Adipocyte (in vitro differentiated cells): ENCODE data around the gene CFAP74.
A peak's percentile ranks its signal among the peaks of the same experiment; 100 is the strongest.

Source experiments
- DNase-seq: peaks from one replicate; pipeline ENCODE4 v3.0.0-alpha.2; 2015; ENCODE audit warnings: low read depth
- H3K27me3 ChIP-seq: replicated peaks from 2 replicates; pipeline ENCODE4 v1.7.0; 2013; ENCODE audit warnings: mild to moderate bottlenecking, low read length, moderate library complexity; ENCODE audit not compliant: control insufficient read depth, insufficient read depth
- H3K36me3 ChIP-seq: 2 replicates; pipeline ENCODE4 v1.7.0; 2013; ENCODE audit warnings: low read length, mild to moderate bottlenecking, moderate library complexity; ENCODE audit not compliant: control insufficient read depth, insufficient read depth, severe bottlenecking
- H3K4me1 ChIP-seq: 2 replicates; pipeline ENCODE4 v1.7.0; 2013; ENCODE audit warnings: mild to moderate bottlenecking, low read length, moderate library complexity; ENCODE audit not compliant: control insufficient read depth, insufficient read depth
- H3K4me3 ChIP-seq: 2 replicates; pipeline ENCODE4 v1.7.0; 2013; ENCODE audit warnings: mild to moderate bottlenecking, low read length, moderate library complexity
- H3K9ac ChIP-seq: 2 replicates; pipeline ENCODE4 v1.7.0; 2013; ENCODE audit warnings: mild to moderate bottlenecking, low read length, moderate library complexity
- H3K9me3 ChIP-seq: 2 replicates; pipeline ENCODE4 v1.7.0; 2013; ENCODE audit warnings: mild to moderate bottlenecking, low read length, moderate library complexity; ENCODE audit not compliant: control insufficient read depth

The CFAP74 gene

DNA sequence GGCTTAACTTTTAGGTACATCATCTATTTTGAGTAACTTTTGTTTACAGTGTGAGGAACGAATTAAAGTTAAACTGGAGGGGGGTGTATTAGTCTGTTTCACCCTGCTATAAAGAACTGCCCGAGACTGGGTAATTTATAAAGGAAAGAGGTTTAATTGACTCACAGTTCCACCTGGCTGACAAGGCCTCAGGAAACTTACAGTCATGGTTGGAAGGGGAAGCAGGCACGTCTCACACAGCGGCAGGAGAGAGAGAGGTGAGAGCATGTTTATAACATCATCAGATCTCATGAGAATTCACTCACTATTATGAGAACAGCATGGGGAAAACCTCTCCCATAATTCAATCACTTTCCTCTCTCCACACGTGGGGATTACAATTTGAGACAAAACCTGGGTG, 52.6 kb downstream of the CFAP74 start:
- no peaks in the 10 kb centered on the region for H3K36me3 ChIP-seq
- no peak overlapping the region for H3K9ac ChIP-seq
- H3K4me1 ChIP-seq, result peaks cover 9% of the 10 kb centered on the region
- H3K9me3 ChIP-seq, result no peaks in the 10 kb centered on the region
- DNase-seq, result no peak
- H3K4me3 ChIP-seq, result no peak overlapping the region
- peaks cover 41% of the 10 kb centered on the region for H3K27me3 ChIP-seq

- H3K4me1 ChIP-seq, result peaks cover 9% of the 10 kb centered on the region
- H3K36me3 ChIP-seq, result no peaks in the 10 kb centered on the region
- DNase-seq, result no peak
- peaks cover 43% of the 10 kb centered on the region for H3K27me3 ChIP-seq
- H3K9me3 ChIP-seq, result no peaks in the 10 kb centered on the region
- H3K9ac ChIP-seq, result no peak overlapping the region
- H3K4me3 ChIP-seq, result no peak overlapping the region
Observed at GRCh38 chr1:1948783-1949182, 54.8 kb downstream of the CFAP74 start.

- H3K36me3 ChIP-seq, result no peaks in the 10 kb centered on the region
- H3K4me3 ChIP-seq, result no peak overlapping the region
- H3K4me1 ChIP-seq, result peaks cover 9% of the 10 kb centered on the region
- H3K9me3 ChIP-seq, result no peaks in the 10 kb centered on the region
- DNase-seq, result no peak
- peaks cover 55% of the 10 kb centered on the region for H3K27me3 ChIP-seq
- no peak overlapping the region for H3K9ac ChIP-seq
Observed at GRCh38 chr1:1947493-1947892, 56.1 kb downstream of the CFAP74 start.

- Histone ChIP-seq H3K27me3 (peaks cover 57% of the 10 kb centered on the region), H3K4me1 (peaks cover 9% of the 10 kb centered on the region)
Observed at GRCh38 chr1:1946540-1946939, 57.0 kb downstream of the CFAP74 start.

GRCh38 chr1:1945782-1946393, 57.7 kb downstream of the CFAP74 start:
- Histone ChIP-seq H3K4me1 (peaks cover 9% of the 10 kb centered on the region), H3K27me3 (peaks cover 50% of the 10 kb centered on the region), H3K36me3 (no peaks in the 10 kb centered on the region), H3K9me3 (no peaks in the 10 kb centered on the region), H3K9ac (no peak overlapping the region), H3K4me3 (no peak overlapping the region)
- no peak for DNase-seq

More at GRCh38 chr1:1946540-1946939, 57.0 kb downstream of the CFAP74 start:
- H3K4me3 ChIP-seq, result no peak overlapping the region
- no peak for DNase-seq
- H3K36me3 ChIP-seq, result no peaks in the 10 kb centered on the region
- H3K9ac ChIP-seq, result no peak overlapping the region
- H3K9me3 ChIP-seq, result no peaks in the 10 kb centered on the region

- Histone ChIP-seq H3K9ac (no peak overlapping the region), H3K27me3 (peaks cover 53% of the 10 kb centered on the region), H3K4me1 (peaks cover 9% of the 10 kb centered on the region), H3K36me3 (no peaks in the 10 kb centered on the region), H3K9me3 (no peaks in the 10 kb centered on the region), H3K4me3 (no peak overlapping the region)
- peak; percentile 68 for DNase-seq
Observed at GRCh38 chr1:1943834-1944570, 59.6 kb downstream of the CFAP74 start.

DNA sequence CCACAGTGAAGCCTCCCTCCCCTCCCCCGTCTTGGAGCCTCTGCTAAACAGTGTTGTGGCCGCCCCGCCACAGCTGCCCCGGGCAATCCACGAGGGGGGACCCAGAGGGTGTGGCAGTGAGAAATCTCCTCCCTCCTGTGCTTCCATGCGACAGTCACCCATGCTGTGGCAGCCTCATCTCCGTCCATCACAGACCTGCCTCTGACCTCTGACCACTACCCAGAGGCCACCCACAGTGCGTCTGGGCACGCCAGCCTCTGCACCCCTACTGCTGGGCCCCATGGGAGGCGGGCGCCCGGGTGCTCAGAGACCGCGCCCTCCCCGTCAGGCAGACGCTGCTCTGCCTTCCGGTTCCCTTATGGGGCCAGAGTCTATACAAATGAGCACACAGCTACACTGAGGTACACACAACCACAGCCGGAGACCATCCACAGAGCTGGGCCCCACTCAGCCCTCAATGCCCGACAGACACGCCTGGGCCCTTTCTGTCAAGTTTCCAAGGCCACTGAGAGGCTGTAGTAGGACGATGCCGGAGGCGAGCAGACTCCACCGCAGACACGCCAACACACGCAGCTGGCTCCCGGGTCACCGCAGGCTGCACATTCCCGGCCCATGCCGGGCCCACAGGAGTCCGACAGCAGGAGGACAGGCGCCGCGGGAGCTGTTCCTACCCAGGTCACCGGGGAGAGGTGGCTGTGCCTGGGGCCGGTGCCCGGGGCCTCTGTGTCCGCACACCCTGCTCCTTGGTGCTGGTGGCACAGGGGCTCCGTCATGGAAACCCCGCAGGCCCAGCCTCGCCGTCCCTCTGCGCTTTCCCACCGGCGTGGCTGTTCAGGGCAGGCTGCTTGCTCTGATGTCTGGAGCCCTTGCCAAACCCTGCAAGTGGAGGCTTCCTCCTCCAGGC, 60.6 kb downstream of the CFAP74 start:
- H3K9ac ChIP-seq, result no peak overlapping the region
- no peak for DNase-seq

GRCh38 chr1:1941868-1942752, 61.5 kb downstream of the CFAP74 start:
- no peaks in the 10 kb centered on the region for H3K9me3 ChIP-seq
- no peak overlapping the region for H3K4me3 ChIP-seq
- H3K36me3 ChIP-seq, result no peaks in the 10 kb centered on the region
- peaks cover 9% of the 10 kb centered on the region for H3K4me1 ChIP-seq
- no peak overlapping the region for H3K9ac ChIP-seq
- DNase-seq, result no peak
- H3K27me3 ChIP-seq, result peaks cover 58% of the 10 kb centered on the region

More for the DNA sequence above, 60.6 kb downstream of the CFAP74 start:
- Histone ChIP-seq H3K36me3 (no peaks in the 10 kb centered on the region), H3K4me1 (peaks cover 9% of the 10 kb centered on the region), H3K4me3 (no peak overlapping the region), H3K27me3 (peaks cover 50% of the 10 kb centered on the region), H3K9me3 (no peaks in the 10 kb centered on the region)

DNA sequence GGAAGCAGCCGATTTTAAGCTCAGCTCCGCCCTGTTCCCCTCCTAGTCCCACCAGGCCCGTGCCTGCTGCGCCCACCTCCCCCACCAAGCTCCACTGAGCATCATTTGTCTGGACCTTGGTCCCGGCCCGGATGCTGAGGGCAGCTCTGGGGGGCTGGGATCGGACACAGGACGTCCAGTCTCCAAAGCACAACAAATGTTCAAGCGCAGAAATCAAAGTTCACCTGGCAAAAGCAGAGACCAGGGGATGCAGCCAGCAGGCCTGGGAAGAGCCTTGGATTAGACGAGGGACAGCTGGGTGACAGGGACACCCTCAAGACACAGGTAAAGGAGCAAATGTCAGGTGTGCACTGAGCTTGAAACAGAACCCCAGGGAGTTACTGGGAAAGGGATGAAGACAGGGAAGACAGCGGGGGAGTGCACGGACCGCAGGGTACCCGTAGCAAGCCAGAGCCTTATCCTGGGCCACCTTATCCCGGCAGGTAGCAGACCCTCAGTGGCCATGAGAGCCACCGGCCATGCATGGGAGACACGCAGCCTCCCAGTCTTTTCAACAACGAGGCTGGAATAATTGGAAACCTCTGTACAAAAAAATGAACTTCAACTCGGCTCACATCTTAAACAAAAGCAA, 62.3 kb downstream of the CFAP74 start:
- Histone ChIP-seq H3K36me3 (no peaks in the 10 kb centered on the region), H3K4me1 (peaks cover 1% of the 10 kb centered on the region), H3K9ac (no peak overlapping the region), H3K9me3 (no peaks in the 10 kb centered on the region), H3K27me3 (peaks cover 62% of the 10 kb centered on the region), H3K4me3 (no peak overlapping the region)
- DNase-seq, result no peak

DNA sequence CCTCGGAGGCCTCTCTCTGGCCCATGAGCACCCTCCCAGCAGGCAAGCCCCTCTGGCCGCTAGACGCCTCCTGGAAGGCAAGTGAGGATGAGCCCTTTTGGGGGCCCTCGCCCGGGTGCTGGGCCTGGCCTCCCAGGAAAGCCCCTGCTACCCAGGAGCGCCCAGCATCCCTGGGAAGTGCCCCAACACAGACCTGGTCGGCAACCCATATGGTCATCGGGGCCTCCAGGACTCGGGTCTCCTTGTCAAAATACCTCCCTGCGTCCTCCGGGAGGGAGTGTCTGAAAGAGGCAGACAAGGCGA, 63.5 kb downstream of the CFAP74 start:
- H3K9me3 ChIP-seq, result no peaks in the 10 kb centered on the region
- H3K4me1 ChIP-seq, result no peaks in the 10 kb centered on the region
- H3K27me3 ChIP-seq, result peaks cover 58% of the 10 kb centered on the region
- no peak overlapping the region for H3K4me3 ChIP-seq
- no peaks in the 10 kb centered on the region for H3K36me3 ChIP-seq
- no peak overlapping the region for H3K9ac ChIP-seq
- no peak for DNase-seq
